ENCODE data around the gene STX18.
"Not testable (repeated sequence)": the region's sequence is repeated elsewhere in the genome, so short reads cannot be mapped to it uniquely, and the experiment has no call there.

DNA sequence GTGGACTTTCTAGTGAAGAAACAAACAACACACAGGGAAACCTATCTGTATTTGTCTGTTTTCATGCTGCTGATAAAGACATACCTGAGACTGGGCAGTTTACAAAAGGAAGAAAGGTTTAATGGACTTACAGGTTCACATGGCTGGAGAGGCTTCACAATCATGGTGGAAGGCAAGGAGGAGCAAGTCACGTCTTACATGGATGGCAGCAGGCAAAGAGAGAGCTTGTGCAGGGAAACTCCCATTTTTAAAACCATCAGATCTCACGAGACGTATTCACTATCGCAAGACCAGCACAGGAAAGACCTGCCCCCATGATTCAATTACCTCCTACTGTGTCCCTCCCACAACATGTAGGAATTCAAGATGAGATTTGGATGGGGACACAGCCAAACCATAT, 28.0 kb upstream of the STX18 start:
- not testable (repeated sequence) for TF ChIP-seq CTCF (IDR thresholded peaks at IDR 0.05); POLR2AphosphoS5 (IDR thresholded peaks at IDR 0.05; ENCODE audit: insufficient read depth in 1 of 2, low read depth in 1 of 2); POLR2A (IDR thresholded peaks at IDR 0.05)
